Progenitor cell of endocrine pancreas (in vitro differentiated cells): ENCODE measurements around the gene ZBTB42. TPM values are rescaled to one million over a fixed set of nuclear protein-coding genes. Genes with fewer than 3 reads are reported as not detected.

Source experiments
- DNase-seq: peaks from one replicate; pipeline ENCODE4 v3.0.0; 2021; ENCODE audit warnings: low spot score; ENCODE audit not compliant: unreplicated experiment
- H3K27ac Mint-ChIP-seq: 2 replicates; pipeline ENCODE4 v1.8.0; 2021; ENCODE audit warnings: mild to moderate bottlenecking, moderate library complexity, mixed read lengths
- H3K27me3 Mint-ChIP-seq: 2 replicates; pipeline ENCODE4 v1.8.0; 2021; ENCODE audit warnings: mixed read lengths
- H3K36me3 Mint-ChIP-seq: 2 replicates; pipeline ENCODE4 v1.8.0; 2022; ENCODE audit warnings: mixed read lengths; ENCODE audit not compliant: insufficient read depth
- H3K4me1 Mint-ChIP-seq: 2 replicates; pipeline ENCODE4 v1.8.0; 2021; ENCODE audit warnings: low read depth, mixed read lengths
- H3K4me3 Mint-ChIP-seq: 2 replicates; pipeline ENCODE4 v1.8.0; 2021; ENCODE audit warnings: low read depth, mild to moderate bottlenecking, moderate library complexity, mixed read lengths
- H3K9me3 Mint-ChIP-seq: 2 replicates; pipeline ENCODE4 v1.8.0; 2021; ENCODE audit warnings: low read depth, mixed read lengths
- CTCF ChIP-seq: fragments of 200-600 bp; sonication (generic); IDR thresholded peaks from one replicate; pipeline ENCODE4 v1.5.0; 2021; ENCODE audit warnings: antibody characterized with exemption, mild to moderate bottlenecking; ENCODE audit not compliant: unreplicated experiment
- total RNA-seq: library from RNA; stranded (reverse); gene quantifications from 2 replicates; pipeline ENCODE4 v1.2.1, GENCODE V29; 2021

Gene ZBTB42
- total RNA-seq, 1 donor from 2014 or later = 12.3 TPM

- Mint-ChIP-seq H3K9me3 (peaks cover 4% of the 10 kb centered on the region), H3K27ac (no peak overlapping the region), H3K4me3 (peak overlapping the region; percentile 62), H3K4me1 (peaks cover 4% of the 10 kb centered on the region), H3K36me3 (peaks cover 3% of the 10 kb centered on the region), H3K27me3 (peaks cover 58% of the 10 kb centered on the region)
- no peak for TF ChIP-seq CTCF
- DNase-seq = no peak
Observed at GRCh38 chr14:104843442-104844305, 42.8 kb downstream of the ZBTB42 start.

- Mint-ChIP-seq H3K4me1 (peaks cover 4% of the 10 kb centered on the region), H3K9me3 (no peaks in the 10 kb centered on the region), H3K27ac (no peak overlapping the region), H3K27me3 (peaks cover 55% of the 10 kb centered on the region), H3K4me3 (peak overlapping the region; percentile 62), H3K36me3 (peaks cover 3% of the 10 kb centered on the region)
- TF ChIP-seq CTCF = no peak
- DNase-seq = no peak
Observed at GRCh38 chr14:104844306-104845032, 43.6 kb downstream of the ZBTB42 start.

GRCh38 chr14:104845033-104845666 lies 44.2 kb downstream of the ZBTB42 start:
- DNase-seq = no peak
- H3K27me3 Mint-ChIP-seq = peaks cover 55% of the 10 kb centered on the region
- H3K4me3 Mint-ChIP-seq = no peak overlapping the region
- peaks cover 4% of the 10 kb centered on the region for H3K4me1 Mint-ChIP-seq
- H3K9me3 Mint-ChIP-seq = no peaks in the 10 kb centered on the region
- no peak overlapping the region for H3K27ac Mint-ChIP-seq
- no peak for TF ChIP-seq CTCF
- peaks cover 3% of the 10 kb centered on the region for H3K36me3 Mint-ChIP-seq

GRCh38 chr14:104845834-104846441 lies 45.0 kb downstream of the ZBTB42 start:
- TF ChIP-seq CTCF = no peak
- H3K4me1 Mint-ChIP-seq = peaks cover 4% of the 10 kb centered on the region
- H3K4me3 Mint-ChIP-seq = no peak overlapping the region
- H3K9me3 Mint-ChIP-seq = no peaks in the 10 kb centered on the region
- DNase-seq = no peak
- no peak overlapping the region for H3K27ac Mint-ChIP-seq
- peaks cover 3% of the 10 kb centered on the region for H3K36me3 Mint-ChIP-seq
- peaks cover 54% of the 10 kb centered on the region for H3K27me3 Mint-ChIP-seq

GRCh38 chr14:104852280-104852663 lies 51.4 kb downstream of the ZBTB42 start:
- H3K27me3 Mint-ChIP-seq = peaks cover 10% of the 10 kb centered on the region
- no peaks in the 10 kb centered on the region for H3K4me1 Mint-ChIP-seq
- no peak for TF ChIP-seq CTCF
- H3K27ac Mint-ChIP-seq = no peak overlapping the region
- H3K36me3 Mint-ChIP-seq = peaks cover 1% of the 10 kb centered on the region
- no peak for DNase-seq
- H3K4me3 Mint-ChIP-seq = no peak overlapping the region
- H3K9me3 Mint-ChIP-seq = no peaks in the 10 kb centered on the region
